Measurements from ENCODE around the gene VPS29. TPM values are rescaled to one million over a fixed set of nuclear protein-coding genes. Genes with fewer than 3 reads are reported as not detected.

The VPS29 gene
- total and polyA plus RNA-seq, 2 of the 8 experiments (the other 6 are each of a cell fraction or from before 2014, with no cell fraction given), result 59.0 to 74.6 TPM

DNA sequence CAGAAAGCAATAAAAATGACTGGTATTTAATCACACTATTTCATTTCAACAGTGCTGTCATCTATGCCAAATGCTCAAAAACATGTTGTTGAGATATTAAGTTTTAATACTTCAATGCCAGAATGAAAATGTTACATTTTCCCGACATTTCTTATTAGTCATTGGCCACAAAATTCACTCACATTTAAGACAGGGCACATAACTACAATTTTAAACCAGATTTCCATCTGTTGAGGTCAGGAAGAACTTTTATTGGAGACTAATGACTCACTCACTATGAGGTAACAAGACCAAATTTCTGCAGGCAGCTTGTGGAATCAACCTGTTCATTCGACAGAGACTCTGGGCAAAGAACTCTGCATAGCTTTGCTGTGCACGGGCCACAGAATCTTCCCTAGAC, 44.4 kb upstream of the VPS29 start:
- H3K4me1 ChIP-seq (replicated peaks in 1 of 4; ENCODE audit: control insufficient read depth in 3 of 4, insufficient read depth in 4 of 4, low read length in 3 of 4), result 0 out of 7 replicates have a peak, but pooled peaks cover 0 to 2% (median 0%) of the 10 kb centered on the region in 4 experiments
- H3K27ac ChIP-seq (ENCODE audit: low read depth, low read length), result no peak overlapping the region
- no peak overlapping the region for H2BK20ac ChIP-seq (ENCODE audit: low read length)
- no peak overlapping the region for H3K56ac ChIP-seq (replicated peaks; ENCODE audit: insufficient read length, low read depth, low read length)
- peaks cover 0 to 2% (median 0%) of the 10 kb centered on the region in 4 experiments; a peak in 2 of 8 replicates for H3K36me3 ChIP-seq (ENCODE audit: control insufficient read depth in 2 of 4, insufficient read depth in 4 of 4, low read length in 3 of 4)
- no peaks in the 10 kb centered on the region for H3K79me2 ChIP-seq (ENCODE audit: control insufficient read depth in 1 of 2, insufficient read depth in 2 of 2, low read length in 2 of 2)
- H3K27me3 ChIP-seq (replicated peaks in 1 of 4; ENCODE audit: control insufficient read depth in 3 of 4, extremely low read depth in 1 of 4, insufficient read depth in 3 of 4, low read length in 3 of 4), result no peaks in the 10 kb centered on the region
- no peak overlapping the region for H3K4ac ChIP-seq (replicated peaks; ENCODE audit: insufficient read length, low read depth, low read length)
- DNase-seq (ENCODE audit: low read depth in 1 of 2, low spot score in 2 of 2), result no peak
- H3K4me2 ChIP-seq (ENCODE audit: insufficient read depth in 1 of 2, low read depth in 2 of 2, low read length in 2 of 2), result no peak overlapping the region
- H2BK120ac ChIP-seq (replicated peaks; ENCODE audit: low read depth, low read length), result no peak overlapping the region
- H3K23me2 ChIP-seq (ENCODE audit: low read depth, low read length), result no peaks in the 10 kb centered on the region
- FAIRE-seq, result no peak
- no peak overlapping the region for H2BK15ac ChIP-seq (ENCODE audit: low read length)
- H4K8ac ChIP-seq (ENCODE audit: extremely low read depth, insufficient read depth, low read length), result no peak overlapping the region
- H3K9ac ChIP-seq (replicated peaks in 1 of 4; ENCODE audit: extremely low read depth in 1 of 4, low read depth in 3 of 4, low read length in 3 of 4), result peak overlapping the region in 1 of 4 experiments; percentile 43; a peak in 1 of 7 replicates
- no peak overlapping the region for H4K5ac ChIP-seq (ENCODE audit: insufficient read length, low read depth, low read length)
- no peak overlapping the region for H3K4me3 ChIP-seq (ENCODE audit: extremely low read depth in 1 of 4, insufficient read depth in 2 of 4, low read depth in 3 of 4, low read length in 4 of 4)
- H2AK5ac ChIP-seq (ENCODE audit: low read depth, low read length), result no peak overlapping the region
- H2AFZ ChIP-seq (ENCODE audit: low read length), result no peak overlapping the region
- no peak overlapping the region for H3K18ac ChIP-seq (ENCODE audit: extremely low read depth, low read length)
- no peaks in the 10 kb centered on the region for H4K20me1 ChIP-seq (replicated peaks in 1 of 2; ENCODE audit: control insufficient read depth in 1 of 2, insufficient read depth in 2 of 2, low read length in 2 of 2)
- H2BK12ac ChIP-seq (ENCODE audit: low read depth, low read length), result no peak overlapping the region
- peaks cover 4% of the 10 kb centered on the region; the same call in 1 of the 2 replicates for H3K79me1 ChIP-seq (ENCODE audit: low read depth, low read length)
- WGBS, 2 experiments (ENCODE audit: extremely low coverage in 1 of 2, insufficient coverage in 1 of 2, insufficient read length in 1 of 2, insufficient replicate concordance in 2 of 2, low coverage in 1 of 2, low lambda C conversion rate in 2 of 2, missing lambda C conversion rate in 1 of 2), result 90% methylated on average over 3 of the region's 3 CpGs; no CpG with 5 or more reads in 1 of the 2 experiments
- ChIA-PET CTCF (ENCODE audit: partially characterized antibody) (no interaction called here), POLR2A (ENCODE audit: partially characterized antibody) (no interaction called here)
- H3K9me3 ChIP-seq (ENCODE audit: insufficient read depth in 2 of 2, low read depth in 1 of 2, low read length in 1 of 2), result no peaks in the 10 kb centered on the region
- H2BK5ac ChIP-seq (ENCODE audit: low read depth, low read length), result no peak overlapping the region
- H3K23ac ChIP-seq (ENCODE audit: insufficient read length), result no peak overlapping the region
- H4K91ac ChIP-seq (replicated peaks; ENCODE audit: insufficient read length, low read length), result no peak overlapping the region
- H3K14ac ChIP-seq (ENCODE audit: insufficient read length), result no peak overlapping the region
- TF ChIP-seq POU5F1 (IDR thresholded peaks at IDR 0.05; ENCODE audit: low read depth, low read length) (no peak), CBX5 (IDR thresholded peaks at IDR 0.05; ENCODE audit: low read depth, low read length) (no peak), EP300 (IDR thresholded peaks at IDR 0.05; ENCODE audit: borderline replicate concordance in 1 of 2, low read depth in 2 of 2, low read length in 2 of 2) (no peak)
